HUES64 (cell line): ENCODE results near the gene ZNF646.

Source experiments
- H3K27ac ChIP-seq: 2 replicates; pipeline ENCODE4 v1.7.0; 2013; ENCODE audit warnings: low read depth, low read length, inconsistent platforms
- H3K27me3 ChIP-seq: 2 replicates; pipeline ENCODE4 v1.6.1; 2013; ENCODE audit warnings: mild to moderate bottlenecking, low read length; ENCODE audit not compliant: insufficient read depth
- H3K36me3 ChIP-seq: 2 replicates; pipeline ENCODE4 v1.6.1; 2013; ENCODE audit warnings: mild to moderate bottlenecking, low read length; ENCODE audit not compliant: insufficient read depth
- H3K4me1 ChIP-seq: 2 replicates; pipeline ENCODE4 v1.6.1; 2013; ENCODE audit warnings: mild to moderate bottlenecking, low read length, moderate library complexity; ENCODE audit not compliant: insufficient read depth
- H3K4me3 ChIP-seq: 2 replicates; pipeline ENCODE4 v1.5.1; 2013; ENCODE audit warnings: mild to moderate bottlenecking, low read length, moderate library complexity
- H3K9ac ChIP-seq: 2 replicates; pipeline ENCODE4 v1.6.1; 2013; ENCODE audit warnings: mild to moderate bottlenecking, low read depth, low read length
- H3K9me3 ChIP-seq: 2 replicates; pipeline ENCODE4 v1.6.1; 2013; ENCODE audit warnings: low read depth, low read length; ENCODE audit not compliant: insufficient read depth
- WGBS: fragments of 150-250, 120-280 bp; methylation state at CpG from one replicate; pipeline ENCODE4 v1.1.7; 2013; ENCODE audit warnings: missing lambda C conversion rate; 5-methylcytosine and 5-hydroxymethylcytosine counted together

Gene ZNF646

GRCh38 chr16:31111881-31112466 is 37.8 kb downstream of the ZNF646 start:
- H3K36me3 ChIP-seq: peaks cover 42% of the 10 kb centered on the region
- 95% methylated on average over 23 of the region's 23 CpGs for WGBS
- H3K9ac ChIP-seq: no peak overlapping the region
- no peaks in the 10 kb centered on the region for H3K4me1 ChIP-seq
- no peak overlapping the region for H3K4me3 ChIP-seq
- H3K27ac ChIP-seq: no peak overlapping the region
- H3K27me3 ChIP-seq: no peaks in the 10 kb centered on the region
- H3K9me3 ChIP-seq: no peaks in the 10 kb centered on the region

GRCh38 chr16:31112711-31113110 is 38.5 kb downstream of the ZNF646 start:
- Histone ChIP-seq H3K27me3 (no peaks in the 10 kb centered on the region), H3K36me3 (peaks cover 42% of the 10 kb centered on the region), H3K9me3 (no peaks in the 10 kb centered on the region), H3K4me3 (no peak overlapping the region), H3K27ac (no peak overlapping the region), H3K4me1 (no peaks in the 10 kb centered on the region), H3K9ac (no peak overlapping the region)
- WGBS: 93% methylated on average over 2 of the region's 2 CpGs

- 92% methylated on average over 5 of the region's 5 CpGs for WGBS
- Histone ChIP-seq H3K27ac (no peak overlapping the region), H3K36me3 (peaks cover 42% of the 10 kb centered on the region), H3K27me3 (no peaks in the 10 kb centered on the region), H3K9ac (no peak overlapping the region), H3K9me3 (no peaks in the 10 kb centered on the region), H3K4me3 (no peak overlapping the region), H3K4me1 (peaks cover 5% of the 10 kb centered on the region)
Measured at GRCh38 chr16:31113121-31114120, 39.2 kb downstream of the ZNF646 start.

DNA sequence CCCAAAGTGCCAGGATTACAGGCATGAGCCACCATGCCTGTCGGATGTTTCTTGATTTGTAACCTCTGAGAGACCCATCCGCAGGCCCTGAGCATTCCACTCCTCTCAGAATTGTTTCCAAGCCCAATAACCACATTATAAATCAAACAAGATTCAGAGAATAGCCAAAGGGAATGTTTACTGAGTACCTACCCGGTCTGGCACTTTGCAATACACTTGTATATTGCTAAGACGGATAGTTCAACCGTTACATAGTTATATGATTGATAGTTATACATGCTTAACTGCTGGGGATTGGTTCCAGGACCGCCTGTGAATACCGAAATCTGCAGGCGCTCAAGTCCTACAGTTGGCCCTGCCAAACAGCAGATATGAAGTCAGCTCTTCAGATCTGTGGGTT is 40.2 kb downstream of the ZNF646 start:
- Histone ChIP-seq H3K9ac (no peak overlapping the region), H3K9me3 (no peaks in the 10 kb centered on the region), H3K4me3 (no peak overlapping the region), H3K36me3 (peaks cover 48% of the 10 kb centered on the region), H3K4me1 (peaks cover 7% of the 10 kb centered on the region), H3K27me3 (no peaks in the 10 kb centered on the region), H3K27ac (no peak overlapping the region)
- 95% methylated on average over 8 of the region's 8 CpGs for WGBS

DNA sequence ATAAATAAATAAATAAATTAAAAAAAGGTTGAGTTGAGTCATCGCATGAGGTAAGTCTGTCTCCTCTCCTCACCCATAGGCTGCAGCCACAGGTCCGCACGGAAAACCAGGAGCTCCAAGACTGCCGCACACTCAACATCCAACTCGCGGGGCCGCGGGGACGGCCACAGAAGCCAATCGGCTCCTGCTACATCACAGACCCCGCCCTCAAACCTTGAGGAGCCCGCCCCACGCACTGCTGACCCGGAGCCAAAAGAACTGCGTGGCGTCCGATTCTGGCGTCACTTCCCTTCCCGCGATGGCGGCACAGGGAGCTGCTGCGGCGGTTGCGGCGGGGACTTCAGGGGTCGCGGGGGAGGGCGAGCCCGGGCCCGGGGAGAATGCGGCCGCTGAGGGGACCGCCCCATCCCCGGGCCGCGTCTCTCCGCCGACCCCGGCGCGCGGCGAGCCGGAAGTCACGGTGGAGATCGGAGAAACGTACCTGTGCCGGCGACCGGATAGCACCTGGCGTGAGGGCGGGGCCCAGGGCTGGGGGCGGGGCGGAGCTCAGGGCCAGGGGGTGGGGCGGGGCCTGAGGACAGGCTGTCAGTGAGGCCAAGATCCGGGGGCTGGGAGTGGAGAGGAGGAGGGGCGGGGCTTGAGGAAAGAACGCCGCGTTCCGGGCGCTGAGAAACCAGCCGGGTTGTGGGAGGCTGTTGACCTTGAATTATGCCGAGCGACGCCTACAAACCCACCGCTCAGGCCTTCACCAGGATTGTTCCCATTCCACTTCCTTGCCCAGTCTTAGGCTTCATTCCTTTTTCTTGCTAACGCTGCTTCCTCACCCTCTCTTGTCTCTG is 43.4 kb downstream of the ZNF646 start, which contains the start of gene KAT8:
TSS of gene KAT8 (plus strand) at position 281 of the 839 bp plus-strand sequence. CDS start at position 299, 18 bp downstream.
- Histone ChIP-seq H3K4me3 (peak within 1 kb of the TSS; percentile 89), H3K27ac (peak within 1 kb of the TSS; percentile 97), H3K36me3 (peaks cover 48% of the 10 kb centered on the region), H3K4me1 (peaks cover 7% of the 10 kb centered on the region), H3K9ac (peak within 1 kb of the TSS; percentile 87), H3K9me3 (no peaks in the 10 kb centered on the region), H3K27me3 (no peaks in the 10 kb centered on the region)
- under 1% methylated on average over 68 of the region's 68 CpGs for WGBS

DNA sequence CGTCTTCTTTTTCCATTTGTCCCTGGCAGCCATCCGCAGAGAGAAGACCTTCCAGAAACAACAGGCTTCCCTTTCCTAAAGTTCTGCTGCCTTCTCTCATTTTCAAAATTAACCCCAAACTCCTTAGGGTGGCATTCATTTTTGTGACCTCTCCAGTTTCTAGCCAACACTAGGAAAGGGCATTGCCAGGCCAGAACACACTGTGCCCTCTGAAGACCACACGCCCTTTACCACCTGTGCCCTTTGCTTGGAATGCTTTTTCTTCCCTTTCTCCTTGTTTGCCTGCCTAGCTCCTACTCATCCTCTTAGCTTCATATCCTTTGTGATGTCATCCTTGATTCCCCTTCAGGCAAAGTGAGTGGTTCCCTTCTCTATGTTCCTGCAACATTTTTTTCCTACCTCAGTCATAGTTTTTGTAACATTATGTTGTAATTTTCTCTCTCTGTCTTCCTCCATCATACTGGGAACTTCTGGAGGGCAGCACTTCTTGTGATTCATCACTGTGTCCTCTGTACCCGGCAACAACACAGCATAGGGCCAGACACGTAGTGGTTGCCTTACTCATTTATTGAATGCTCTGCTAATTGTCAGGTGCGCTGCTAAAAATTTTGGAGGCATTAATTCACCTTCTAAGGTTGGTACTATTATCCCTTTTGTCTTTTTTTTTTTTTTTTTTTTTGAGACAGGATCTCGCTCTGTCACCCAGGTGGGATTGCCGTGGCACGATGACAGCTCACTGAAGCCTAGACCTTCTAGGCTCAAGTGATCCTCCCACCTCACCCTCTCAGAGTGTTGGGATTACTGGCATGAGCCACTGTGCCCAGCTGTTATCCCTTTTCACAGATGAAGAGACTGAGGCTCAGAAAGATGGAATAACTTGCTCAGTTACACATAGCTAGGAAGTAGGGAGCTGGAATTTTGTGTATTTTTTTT is 44.3 kb downstream of the ZNF646 start:
- Histone ChIP-seq H3K27me3 (no peaks in the 10 kb centered on the region), H3K9me3 (no peaks in the 10 kb centered on the region), H3K27ac (no peak overlapping the region; the same call in 1 of the 2 replicates), H3K4me1 (peaks cover 7% of the 10 kb centered on the region), H3K9ac (peak overlapping the region; percentile 63), H3K4me3 (peak overlapping the region; percentile 89), H3K36me3 (peaks cover 46% of the 10 kb centered on the region)
- 70% methylated on average over 9 of the region's 9 CpGs for WGBS

- Histone ChIP-seq H3K4me3 (no peak overlapping the region), H3K9me3 (no peaks in the 10 kb centered on the region), H3K27me3 (no peaks in the 10 kb centered on the region), H3K9ac (no peak overlapping the region), H3K36me3 (peaks cover 50% of the 10 kb centered on the region), H3K4me1 (peaks cover 7% of the 10 kb centered on the region), H3K27ac (no peak overlapping the region)
- WGBS: 97% methylated on average over 16 of the region's 16 CpGs
Measured at GRCh38 chr16:31120129-31120528, 45.9 kb downstream of the ZNF646 start.

DNA sequence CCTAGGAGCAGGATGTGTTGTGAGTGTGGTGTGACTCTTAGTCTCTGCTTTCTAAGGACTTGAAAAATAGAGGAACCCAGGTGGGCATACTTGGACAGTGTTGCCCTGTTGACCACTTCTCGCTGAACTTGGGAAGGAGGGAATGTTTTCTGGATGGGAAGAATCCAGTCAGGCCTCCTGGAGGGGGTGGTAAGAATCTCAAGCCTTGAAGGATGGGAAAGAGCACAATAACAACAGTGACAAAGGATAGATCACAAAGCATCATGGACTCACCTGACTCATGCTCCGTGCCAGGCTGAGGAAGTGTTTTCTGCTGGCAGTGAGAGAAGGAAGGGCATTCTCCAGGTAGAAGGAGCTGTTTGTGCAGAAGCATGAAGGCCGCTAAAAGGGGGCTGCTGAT is 51.6 kb downstream of the ZNF646 start:
- H3K27ac ChIP-seq: no peak overlapping the region
- peaks cover 56% of the 10 kb centered on the region for H3K36me3 ChIP-seq
- H3K4me1 ChIP-seq: peaks cover 3% of the 10 kb centered on the region; the same call in 1 of the 2 replicates
- no peaks in the 10 kb centered on the region for H3K9me3 ChIP-seq
- no peaks in the 10 kb centered on the region for H3K27me3 ChIP-seq
- 92% methylated on average over 3 of the region's 3 CpGs for WGBS
- H3K9ac ChIP-seq: no peak overlapping the region
- H3K4me3 ChIP-seq: no peak overlapping the region

DNA sequence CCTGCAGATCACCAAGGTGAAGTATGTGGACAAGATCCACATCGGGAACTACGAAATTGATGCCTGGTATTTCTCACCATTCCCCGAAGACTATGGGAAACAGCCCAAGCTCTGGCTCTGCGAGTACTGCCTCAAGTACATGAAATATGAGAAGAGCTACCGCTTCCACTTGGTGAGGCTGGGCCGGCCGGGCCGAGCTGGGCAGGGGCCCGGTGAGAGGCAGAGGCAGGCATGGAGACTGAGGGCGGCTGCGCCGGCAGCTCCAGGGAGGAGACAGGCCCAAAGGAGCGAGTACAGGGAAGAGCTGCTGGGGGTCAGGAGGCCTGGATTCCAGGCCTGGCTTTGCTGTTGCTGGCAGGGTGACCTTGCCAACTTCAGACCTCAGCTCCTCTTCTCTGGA is 53.0 kb downstream of the ZNF646 start:
- 92% methylated on average over 13 of the region's 13 CpGs for WGBS
- Histone ChIP-seq H3K4me3 (no peak overlapping the region), H3K27ac (no peak overlapping the region), H3K4me1 (peaks cover 9% of the 10 kb centered on the region; the same call in 1 of the 2 replicates), H3K9ac (no peak overlapping the region), H3K9me3 (no peaks in the 10 kb centered on the region), H3K27me3 (no peaks in the 10 kb centered on the region), H3K36me3 (peaks cover 56% of the 10 kb centered on the region)
